Muscle layer of colon (tissue), 2 donors: ENCODE data around the gene ARHGAP8.

ENCODE experiments used
- H3K27ac ChIP-seq: one replicate; pipeline ENCODE4 v1.7.0; 2013; ENCODE audit warnings: low read depth, mild to moderate bottlenecking, low read length, moderate library complexity
- H3K27me3 ChIP-seq, 2 donors: one replicate each; pipeline ENCODE4 v1.7.0; 2013; ENCODE audit warnings: low read length in 2 of 2, mild to moderate bottlenecking in 2 of 2; ENCODE audit not compliant: insufficient read depth in 2 of 2, control insufficient read depth in 1 of 2
- H3K36me3 ChIP-seq: one replicate; pipeline ENCODE4 v1.7.0; 2013; ENCODE audit warnings: mild to moderate bottlenecking, low read length; ENCODE audit not compliant: insufficient read depth
- H3K4me1 ChIP-seq: one replicate; pipeline ENCODE4 v1.7.0; 2013; ENCODE audit warnings: mild to moderate bottlenecking, low read length; ENCODE audit not compliant: insufficient read depth
- H3K4me3 ChIP-seq, 2 donors: one replicate each; pipeline ENCODE4 v1.7.0; 2013; ENCODE audit warnings: low read length in 2 of 2, low read depth in 1 of 2, mild to moderate bottlenecking in 1 of 2, moderate library complexity in 1 of 2
- H3K9ac ChIP-seq: one replicate; pipeline ENCODE4 v1.7.0; 2013; ENCODE audit warnings: low read length
- H3K9me3 ChIP-seq: one replicate; pipeline ENCODE4 v1.7.0; 2013; ENCODE audit warnings: mild to moderate bottlenecking, low read length
- donor health status: abdominal sarcoma.
- donor health status: Adenocarcinoma of cecum.

The ARHGAP8 gene

GRCh38 chr22:44711690-44712555 lies 40.5 kb upstream of the ARHGAP8 start:
- no peak overlapping the region for H3K9ac ChIP-seq
- peaks cover 0 to 6% of the 10 kb centered on the region in 2 donors for H3K27me3 ChIP-seq
- H3K4me3 ChIP-seq, result no peak overlapping the region
- H3K36me3 ChIP-seq, result no peaks in the 10 kb centered on the region
- no peaks in the 10 kb centered on the region for H3K9me3 ChIP-seq
- no peak overlapping the region for H3K27ac ChIP-seq
- no peaks in the 10 kb centered on the region for H3K4me1 ChIP-seq

- Histone ChIP-seq H3K4me3 (no peak overlapping the region), H3K27ac (no peak overlapping the region), H3K9me3 (no peaks in the 10 kb centered on the region), H3K4me1 (no peaks in the 10 kb centered on the region), H3K36me3 (no peaks in the 10 kb centered on the region), H3K27me3 (no peaks in the 10 kb centered on the region), H3K9ac (no peak overlapping the region)
Measured at GRCh38 chr22:44712962-44713361, 39.4 kb upstream of the ARHGAP8 start.

GRCh38 chr22:44714703-44715350 lies 37.5 kb upstream of the ARHGAP8 start:
- no peak overlapping the region for H3K27ac ChIP-seq

GRCh38 chr22:44718418-44718817 lies 34.0 kb upstream of the ARHGAP8 start:
- Histone ChIP-seq H3K9ac (no peak overlapping the region), H3K4me1 (no peaks in the 10 kb centered on the region), H3K36me3 (no peaks in the 10 kb centered on the region), H3K27ac (no peak overlapping the region), H3K4me3 (no peak overlapping the region), H3K27me3 (no peaks in the 10 kb centered on the region), H3K9me3 (no peaks in the 10 kb centered on the region)

More at GRCh38 chr22:44714703-44715350, 37.5 kb upstream of the ARHGAP8 start:
- Histone ChIP-seq H3K27me3 (no peaks in the 10 kb centered on the region), H3K9me3 (no peaks in the 10 kb centered on the region), H3K9ac (no peak overlapping the region), H3K4me1 (no peaks in the 10 kb centered on the region), H3K4me3 (no peak overlapping the region), H3K36me3 (no peaks in the 10 kb centered on the region)

GRCh38 chr22:44719586-44720368 lies 32.6 kb upstream of the ARHGAP8 start:
- Histone ChIP-seq H3K27me3 (no peaks in the 10 kb centered on the region), H3K4me1 (no peaks in the 10 kb centered on the region), H3K4me3 (no peak overlapping the region), H3K36me3 (no peaks in the 10 kb centered on the region), H3K9ac (no peak overlapping the region), H3K9me3 (no peaks in the 10 kb centered on the region), H3K27ac (no peak overlapping the region)

- Histone ChIP-seq H3K27me3 (peaks cover 0 to 1% of the 10 kb centered on the region in 2 donors), H3K9ac (no peak overlapping the region), H3K4me1 (no peaks in the 10 kb centered on the region), H3K36me3 (no peaks in the 10 kb centered on the region), H3K9me3 (no peaks in the 10 kb centered on the region), H3K4me3 (no peak overlapping the region), H3K27ac (no peak overlapping the region)
Measured at GRCh38 chr22:44721213-44721612, 31.2 kb upstream of the ARHGAP8 start.

GRCh38 chr22:44722611-44723010 lies 29.8 kb upstream of the ARHGAP8 start:
- no peak overlapping the region for H3K27ac ChIP-seq
- no peaks in the 10 kb centered on the region for H3K4me1 ChIP-seq
- H3K36me3 ChIP-seq, result no peaks in the 10 kb centered on the region
- H3K4me3 ChIP-seq, result no peak overlapping the region
- peaks cover 0 to 13% of the 10 kb centered on the region in 2 donors for H3K27me3 ChIP-seq
- no peak overlapping the region for H3K9ac ChIP-seq
- no peaks in the 10 kb centered on the region for H3K9me3 ChIP-seq

- Histone ChIP-seq H3K36me3 (no peaks in the 10 kb centered on the region), H3K9ac (no peak overlapping the region), H3K9me3 (no peaks in the 10 kb centered on the region), H3K4me1 (peaks cover 4% of the 10 kb centered on the region), H3K27ac (no peak overlapping the region), H3K27me3 (peaks cover 0 to 18% of the 10 kb centered on the region in 2 donors), H3K4me3 (no peak overlapping the region)
Measured at GRCh38 chr22:44723801-44724200, 28.6 kb upstream of the ARHGAP8 start.

- H3K27ac ChIP-seq, result no peak overlapping the region
- peaks cover 0 to 18% of the 10 kb centered on the region in 2 donors for H3K27me3 ChIP-seq
- peaks cover 8% of the 10 kb centered on the region for H3K4me1 ChIP-seq
- H3K9ac ChIP-seq, result no peak overlapping the region
- H3K4me3 ChIP-seq, result no peak overlapping the region
- H3K9me3 ChIP-seq, result no peaks in the 10 kb centered on the region
- H3K36me3 ChIP-seq, result no peaks in the 10 kb centered on the region
Measured at GRCh38 chr22:44724416-44724815, 28.0 kb upstream of the ARHGAP8 start.

- Histone ChIP-seq H3K36me3 (no peaks in the 10 kb centered on the region), H3K4me1 (peaks cover 8% of the 10 kb centered on the region), H3K27ac (no peak overlapping the region), H3K9me3 (no peaks in the 10 kb centered on the region), H3K9ac (no peak overlapping the region), H3K27me3 (peaks cover 0 to 18% of the 10 kb centered on the region in 2 donors), H3K4me3 (no peak overlapping the region)
Measured at GRCh38 chr22:44724859-44725258, 27.5 kb upstream of the ARHGAP8 start.

GRCh38 chr22:44726439-44726838 lies 25.9 kb upstream of the ARHGAP8 start:
- Histone ChIP-seq H3K36me3 (no peaks in the 10 kb centered on the region), H3K27me3 (peaks cover 0 to 18% of the 10 kb centered on the region in 2 donors), H3K9me3 (no peaks in the 10 kb centered on the region), H3K9ac (no peak overlapping the region), H3K4me1 (peaks cover 15% of the 10 kb centered on the region), H3K4me3 (no peak overlapping the region), H3K27ac (no peak overlapping the region)
